ENCODE data around the gene EPHA3. TPM values are rescaled to one million over a fixed set of nuclear protein-coding genes. Genes with fewer than 3 reads are reported as not detected.

The EPHA3 gene
- total RNA-seq, 1 donor from 2014 or later: 0.04 TPM

- H3K36me3 ChIP-seq (ENCODE audit: control insufficient read depth, insufficient read depth, low read length): no peaks in the 10 kb centered on the region
- TF ChIP-seq CTCF (IDR thresholded peaks at IDR 0.05; ENCODE audit: insufficient read depth, low read length, poor library complexity, severe bottlenecking): no peak
- no peak for DNase-seq (ENCODE audit: low read depth)
- no peaks in the 10 kb centered on the region for H3K27me3 ChIP-seq (ENCODE audit: control insufficient read depth, insufficient read depth, low read length)
- no peak overlapping the region for H3K4me3 ChIP-seq (ENCODE audit: low read depth, low read length)
Observed at GRCh38 chr3:89184151-89184995, 77.0 kb downstream of the EPHA3 start.

- TF ChIP-seq CTCF (IDR thresholded peaks at IDR 0.05; ENCODE audit: insufficient read depth, low read length, poor library complexity, severe bottlenecking): no peak
- H3K4me3 ChIP-seq (ENCODE audit: low read depth, low read length): no peak overlapping the region
- H3K36me3 ChIP-seq (ENCODE audit: control insufficient read depth, insufficient read depth, low read length): no peaks in the 10 kb centered on the region
- H3K27me3 ChIP-seq (ENCODE audit: control insufficient read depth, insufficient read depth, low read length): no peaks in the 10 kb centered on the region
- DNase-seq (ENCODE audit: low read depth): no peak
Observed at GRCh38 chr3:89186456-89186855, 79.0 kb downstream of the EPHA3 start.

GRCh38 chr3:89198591-89198990 lies 91.2 kb downstream of the EPHA3 start:
- H3K36me3 ChIP-seq (ENCODE audit: control insufficient read depth, insufficient read depth, low read length): no peaks in the 10 kb centered on the region
- H3K4me3 ChIP-seq (ENCODE audit: low read depth, low read length): no peak overlapping the region
- H3K27me3 ChIP-seq (ENCODE audit: control insufficient read depth, insufficient read depth, low read length): no peaks in the 10 kb centered on the region
- DNase-seq (ENCODE audit: low read depth): no peak
- TF ChIP-seq CTCF (IDR thresholded peaks at IDR 0.05; ENCODE audit: insufficient read depth, low read length, poor library complexity, severe bottlenecking): no peak

GRCh38 chr3:89212619-89213018 lies 105.2 kb downstream of the EPHA3 start:
- no peaks in the 10 kb centered on the region for H3K36me3 ChIP-seq (ENCODE audit: control insufficient read depth, insufficient read depth, low read length)
- H3K4me3 ChIP-seq (ENCODE audit: low read depth, low read length): no peak overlapping the region
- TF ChIP-seq CTCF (IDR thresholded peaks at IDR 0.05; ENCODE audit: insufficient read depth, low read length, poor library complexity, severe bottlenecking): no peak
- DNase-seq (ENCODE audit: low read depth): no peak
- H3K27me3 ChIP-seq (ENCODE audit: control insufficient read depth, insufficient read depth, low read length): no peaks in the 10 kb centered on the region

- no peak overlapping the region for H3K4me3 ChIP-seq (ENCODE audit: low read depth, low read length)
- TF ChIP-seq CTCF (IDR thresholded peaks at IDR 0.05; ENCODE audit: insufficient read depth, low read length, poor library complexity, severe bottlenecking): no peak
- DNase-seq (ENCODE audit: low read depth): no peak
- H3K36me3 ChIP-seq (ENCODE audit: control insufficient read depth, insufficient read depth, low read length): no peaks in the 10 kb centered on the region
- no peaks in the 10 kb centered on the region for H3K27me3 ChIP-seq (ENCODE audit: control insufficient read depth, insufficient read depth, low read length)
Observed at GRCh38 chr3:89216016-89216739, 108.8 kb downstream of the EPHA3 start.
